GM12892 (cell line): ENCODE data around the gene SGCD.

Experiments
- POLR2A ChIP-seq: IDR thresholded peaks from 2 replicates; pipeline ENCODE4 v1.6.1; 2011; ENCODE audit warnings: low read depth, low read length, control low read depth
- POLR2AphosphoS5 ChIP-seq: IDR thresholded peaks from 2 replicates; pipeline ENCODE4 v1.6.1; 2011; ENCODE audit warnings: low read depth, low read length, control low read depth
- TAF1 ChIP-seq: IDR thresholded peaks from 2 replicates; pipeline ENCODE4 v1.6.1; 2011; ENCODE audit warnings: low read depth, mild to moderate bottlenecking, control low read depth, low read length, borderline replicate concordance

DNA sequence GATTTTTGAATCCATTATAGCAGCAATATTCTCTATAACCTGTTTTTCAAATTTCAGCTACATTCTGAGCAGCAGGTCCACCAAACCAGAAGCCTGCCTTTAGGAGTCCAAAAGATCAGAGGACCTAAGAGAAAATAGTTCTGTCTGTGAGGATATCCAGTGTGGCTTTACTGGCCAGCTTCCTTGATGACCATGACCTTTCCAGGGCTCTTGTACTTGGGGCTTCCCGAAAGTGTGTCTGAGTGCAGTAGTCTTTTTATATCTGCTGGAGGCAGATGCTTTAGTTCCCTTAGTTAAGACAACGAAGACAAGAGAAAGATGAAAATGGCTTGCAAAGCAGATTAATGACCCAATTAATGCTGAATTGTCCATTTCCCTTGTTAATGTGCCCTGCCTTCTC is 72.4 kb downstream of the SGCD start:
- no peak for TF ChIP-seq POLR2AphosphoS5
- TF ChIP-seq TAF1 = no peak
- TF ChIP-seq POLR2A = no peak
